SH-SY5Y (cell line): ENCODE results near the gene CSF1.

Experiments
- GATA2 ChIP-seq: IDR thresholded peaks from 2 replicates; pipeline ENCODE4 v1.6.1; 2011; ENCODE audit warnings: mild to moderate bottlenecking, low read depth, low read length
- GATA3 ChIP-seq: IDR thresholded peaks from 2 replicates; pipeline ENCODE4 v1.6.1; 2011; ENCODE audit warnings: low read depth, mild to moderate bottlenecking, low read length, moderate library complexity

GRCh38 chr1:109910963-109911798, 532 bp downstream of the CSF1 start:
- TF ChIP-seq GATA2: no peak
- no peak for TF ChIP-seq GATA3
